Uterus (tissue), 2 donors: Measurements from ENCODE around the gene SYS1.

ENCODE experiments used
- POLR2A ChIP-seq, 2 donors: fragments of 450-650 bp; IDR thresholded peaks; one replicate each; pipeline ENCODE4 v1.6.1; 2016; ENCODE audit warnings: antibody characterized with exemption in 2 of 2, mild to moderate bottlenecking in 1 of 2, moderate library complexity in 1 of 2
- TF ChIP-seq, protein P1 (sequence below), 4 experiments: fragments of 200-600 bp in 2 of 4; fragments of 450-650 bp in 2 of 4; sonication (generic) in 2 of 4; IDR thresholded peaks; one replicate each; pipeline ENCODE4 v1.5.1; 2016 to 2019; ENCODE audit warnings: antibody characterized with exemption in 4 of 4, mild to moderate bottlenecking in 2 of 4, moderate library complexity in 1 of 4

DNA sequence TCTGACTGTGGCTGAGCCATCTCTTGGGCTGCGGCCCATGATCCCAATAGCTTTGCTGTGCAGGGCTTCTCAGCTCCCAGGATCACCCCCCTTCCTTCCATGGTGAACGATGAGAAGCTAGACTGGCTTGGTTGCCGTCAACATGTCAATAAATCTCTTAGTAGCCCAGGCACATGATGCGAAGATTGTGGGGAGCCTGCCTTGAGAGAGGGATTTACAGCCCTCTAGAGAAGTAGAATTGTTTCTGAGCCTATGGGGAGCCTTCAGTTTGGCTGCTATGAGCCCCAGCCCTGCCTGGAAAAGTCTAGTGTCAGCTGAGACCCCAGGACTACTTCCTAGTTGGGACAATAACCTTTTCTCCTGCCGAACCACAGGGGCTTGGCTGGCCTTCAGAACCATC is 49.7 kb downstream of the SYS1 start:
- TF ChIP-seq POLR2A (IDR thresholded peaks at IDR 0.05): no peak
- TF ChIP-seq, protein P1, sequence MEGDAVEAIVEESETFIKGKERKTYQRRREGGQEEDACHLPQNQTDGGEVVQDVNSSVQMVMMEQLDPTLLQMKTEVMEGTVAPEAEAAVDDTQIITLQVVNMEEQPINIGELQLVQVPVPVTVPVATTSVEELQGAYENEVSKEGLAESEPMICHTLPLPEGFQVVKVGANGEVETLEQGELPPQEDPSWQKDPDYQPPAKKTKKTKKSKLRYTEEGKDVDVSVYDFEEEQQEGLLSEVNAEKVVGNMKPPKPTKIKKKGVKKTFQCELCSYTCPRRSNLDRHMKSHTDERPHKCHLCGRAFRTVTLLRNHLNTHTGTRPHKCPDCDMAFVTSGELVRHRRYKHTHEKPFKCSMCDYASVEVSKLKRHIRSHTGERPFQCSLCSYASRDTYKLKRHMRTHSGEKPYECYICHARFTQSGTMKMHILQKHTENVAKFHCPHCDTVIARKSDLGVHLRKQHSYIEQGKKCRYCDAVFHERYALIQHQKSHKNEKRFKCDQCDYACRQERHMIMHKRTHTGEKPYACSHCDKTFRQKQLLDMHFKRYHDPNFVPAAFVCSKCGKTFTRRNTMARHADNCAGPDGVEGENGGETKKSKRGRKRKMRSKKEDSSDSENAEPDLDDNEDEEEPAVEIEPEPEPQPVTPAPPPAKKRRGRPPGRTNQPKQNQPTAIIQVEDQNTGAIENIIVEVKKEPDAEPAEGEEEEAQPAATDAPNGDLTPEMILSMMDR (IDR thresholded peaks at IDR 0.05): no peak
